ENCODE results near the gene ZNF471.

The ZNF471 gene

GRCh38 chr19:56572589-56572988 lies 64.9 kb downstream of the ZNF471 start:
- DNase-seq = no peak

- no peak for DNase-seq
These were observed 66.3 kb downstream of the ZNF471 start for GRCh38 chr19:56573914-56574313.

- DNase-seq = no peak
These were observed 70.3 kb downstream of the ZNF471 start for GRCh38 chr19:56577719-56578602.

Data from amygdala (tissue), 56 donors.